ENCODE data around the gene ATP6V0C.

ATP6V0C gene

GRCh38 chr16:2482708-2483534 lies 30.8 kb upstream of the ATP6V0C start:
- Histone ChIP-seq H3K9ac (ENCODE audit: low read depth, low read length, poor library complexity, severe bottlenecking) (no peak overlapping the region), H3K36me3 (ENCODE audit: insufficient read depth, low read length) (no peaks in the 10 kb centered on the region), H4K20me1 (ENCODE audit: insufficient read depth, low read length, poor library complexity, severe bottlenecking) (peaks cover 2% of the 10 kb centered on the region), H3K4me3 (ENCODE audit: low read length, poor library complexity, severe bottlenecking) (no peak overlapping the region), H3K27me3 (ENCODE audit: insufficient read depth, low read length, poor library complexity, severe bottlenecking) (no peaks in the 10 kb centered on the region), H3F3A (ENCODE audit: low read depth) (no peaks in the 10 kb centered on the region), H3K4me2 (ENCODE audit: low read depth, low read length, poor library complexity, severe bottlenecking) (no peak overlapping the region), H3K79me2 (ENCODE audit: insufficient read depth, low read length) (peaks cover 26% of the 10 kb centered on the region; the same call in 1 of the 2 replicates), H3K9me2 (replicated peaks; ENCODE audit: low read depth, low read length) (no peaks in the 10 kb centered on the region), H3K4me1 (ENCODE audit: insufficient read depth, low read length, poor library complexity, severe bottlenecking) (no peaks in the 10 kb centered on the region), H3K9me3 (ENCODE audit: insufficient read depth, low read depth, low read length) (no peaks in the 10 kb centered on the region), H2AFZ (ENCODE audit: low read length) (no peak overlapping the region)
- TF ChIP-seq EZH2phosphoT487 (IDR thresholded peaks at IDR 0.05; ENCODE audit: borderline replicate concordance) (no peak), CTCF (conservative IDR thresholded peaks at IDR 0.05; ENCODE audit: low read length) (no peak)

GRCh38 chr16:2483939-2484897 lies 29.5 kb upstream of the ATP6V0C start:
- Histone ChIP-seq H3K36me3 (ENCODE audit: insufficient read depth, low read length) (no peaks in the 10 kb centered on the region), H3K4me1 (ENCODE audit: insufficient read depth, low read length, poor library complexity, severe bottlenecking) (no peaks in the 10 kb centered on the region), H3K9me2 (replicated peaks; ENCODE audit: low read depth, low read length) (no peaks in the 10 kb centered on the region), H3K79me2 (ENCODE audit: insufficient read depth, low read length) (peaks cover 15% of the 10 kb centered on the region; the same call in 1 of the 2 replicates), H3K27me3 (ENCODE audit: insufficient read depth, low read length, poor library complexity, severe bottlenecking) (no peaks in the 10 kb centered on the region), H3F3A (ENCODE audit: low read depth) (no peaks in the 10 kb centered on the region), H2AFZ (ENCODE audit: low read length) (no peak overlapping the region), H3K9ac (ENCODE audit: low read depth, low read length, poor library complexity, severe bottlenecking) (no peak overlapping the region), H3K4me2 (ENCODE audit: low read depth, low read length, poor library complexity, severe bottlenecking) (no peak overlapping the region), H3K4me3 (ENCODE audit: low read length, poor library complexity, severe bottlenecking) (no peak overlapping the region), H4K20me1 (ENCODE audit: insufficient read depth, low read length, poor library complexity, severe bottlenecking) (peaks cover 3% of the 10 kb centered on the region), H3K9me3 (ENCODE audit: insufficient read depth, low read depth, low read length) (no peaks in the 10 kb centered on the region)
- no peak for TF ChIP-seq CTCF (conservative IDR thresholded peaks at IDR 0.05; ENCODE audit: low read length)
- no peak for TF ChIP-seq EZH2phosphoT487 (IDR thresholded peaks at IDR 0.05; ENCODE audit: borderline replicate concordance)

GRCh38 chr16:2484898-2485508 lies 28.7 kb upstream of the ATP6V0C start:
- Histone ChIP-seq H3K36me3 (ENCODE audit: insufficient read depth, low read length) (no peaks in the 10 kb centered on the region), H2AFZ (ENCODE audit: low read length) (no peak overlapping the region), H3K4me2 (ENCODE audit: low read depth, low read length, poor library complexity, severe bottlenecking) (no peak overlapping the region), H3K4me1 (ENCODE audit: insufficient read depth, low read length, poor library complexity, severe bottlenecking) (no peaks in the 10 kb centered on the region), H3K9ac (ENCODE audit: low read depth, low read length, poor library complexity, severe bottlenecking) (no peak overlapping the region), H3F3A (ENCODE audit: low read depth) (no peaks in the 10 kb centered on the region), H3K27me3 (ENCODE audit: insufficient read depth, low read length, poor library complexity, severe bottlenecking) (no peaks in the 10 kb centered on the region), H3K4me3 (ENCODE audit: low read length, poor library complexity, severe bottlenecking) (no peak overlapping the region), H4K20me1 (ENCODE audit: insufficient read depth, low read length, poor library complexity, severe bottlenecking) (peaks cover 3% of the 10 kb centered on the region), H3K9me3 (ENCODE audit: insufficient read depth, low read depth, low read length) (no peaks in the 10 kb centered on the region), H3K9me2 (replicated peaks; ENCODE audit: low read depth, low read length) (no peaks in the 10 kb centered on the region), H3K79me2 (ENCODE audit: insufficient read depth, low read length) (peaks cover 20% of the 10 kb centered on the region; the same call in 1 of the 2 replicates)
- TF ChIP-seq EZH2phosphoT487 (IDR thresholded peaks at IDR 0.05; ENCODE audit: borderline replicate concordance) = no peak
- TF ChIP-seq CTCF (conservative IDR thresholded peaks at IDR 0.05; ENCODE audit: low read length) = no peak
